Neural cell (in vitro differentiated cells): ENCODE results near the gene STK24.

Experiments used
- CTCF ChIP-seq: fragments of 450-650 bp; IDR thresholded peaks from 2 replicates; pipeline ENCODE4 v1.5.1; 2014; ENCODE audit warnings: antibody characterized with exemption, mild to moderate bottlenecking, moderate library complexity; ENCODE audit not compliant: poor library complexity, severe bottlenecking
- EP300 ChIP-seq: fragments of 450-650 bp; conservative IDR thresholded peaks from 2 replicates; pipeline ENCODE4 v1.6.1; 2014; ENCODE audit warnings: antibody characterized with exemption, mild to moderate bottlenecking, moderate library complexity; ENCODE audit not compliant: poor library complexity, severe bottlenecking
- EZH2 ChIP-seq: fragments of 200-600, 300-800 bp; shearing (Covaris generic), sonication (generic); IDR thresholded peaks from 2 replicates; pipeline ENCODE4 v1.6.1; 2014; ENCODE audit warnings: antibody characterized with exemption, low read length, borderline replicate concordance, mild to moderate bottlenecking; ENCODE audit not compliant: insufficient read depth, poor library complexity, severe bottlenecking
- MXI1 ChIP-seq: fragments of 450-650 bp; conservative IDR thresholded peaks from 2 replicates; pipeline ENCODE4 v1.6.1; 2014; ENCODE audit warnings: antibody characterized with exemption, mild to moderate bottlenecking; ENCODE audit not compliant: poor library complexity, severe bottlenecking
- POLR2AphosphoS5 ChIP-seq: IDR thresholded peaks from 2 replicates; pipeline ENCODE4 v1.6.1; 2012
- RAD21 ChIP-seq: fragments of 450-650 bp; conservative IDR thresholded peaks from 2 replicates; pipeline ENCODE4 v1.6.1; 2014; ENCODE audit warnings: antibody characterized with exemption, mild to moderate bottlenecking, moderate library complexity
- REST ChIP-seq: IDR thresholded peaks from 2 replicates; pipeline ENCODE4 v1.6.1; 2012; ENCODE audit warnings: borderline replicate concordance
- TAF1 ChIP-seq: IDR thresholded peaks from 2 replicates; pipeline ENCODE4 v1.6.1; 2012; ENCODE audit warnings: low read depth

- no peak for TF ChIP-seq EZH2
- no peak for TF ChIP-seq POLR2AphosphoS5
- no peak for TF ChIP-seq CTCF
- TF ChIP-seq TAF1 = no peak
- TF ChIP-seq REST = no peak
- TF ChIP-seq EP300 = no peak
- TF ChIP-seq MXI1 = no peak
- no peak for TF ChIP-seq RAD21
Measured at GRCh38 chr13:98507282-98507797, 69.6 kb downstream of the STK24 start.
